GM18507 (cell line): Measurements from ENCODE around the gene KCP.

ENCODE experiments used
- DNase-seq: peaks from one replicate; pipeline ENCODE4 v3.0.0; 2011; ENCODE audit warnings: low read depth; ENCODE audit not compliant: insufficient read length; ENCODE audit errors: extremely low spot score
- FAIRE-seq: peaks from 2 replicates; lab custom pipeline; 2011; peaks lifted over from hg19 to GRCh38; lab: Jason Lieb, UNC

KCP gene

GRCh38 chr7:128833946-128834325 lies 76.6 kb downstream of the KCP start:
- no peak for FAIRE-seq
- no peak for DNase-seq

DNA sequence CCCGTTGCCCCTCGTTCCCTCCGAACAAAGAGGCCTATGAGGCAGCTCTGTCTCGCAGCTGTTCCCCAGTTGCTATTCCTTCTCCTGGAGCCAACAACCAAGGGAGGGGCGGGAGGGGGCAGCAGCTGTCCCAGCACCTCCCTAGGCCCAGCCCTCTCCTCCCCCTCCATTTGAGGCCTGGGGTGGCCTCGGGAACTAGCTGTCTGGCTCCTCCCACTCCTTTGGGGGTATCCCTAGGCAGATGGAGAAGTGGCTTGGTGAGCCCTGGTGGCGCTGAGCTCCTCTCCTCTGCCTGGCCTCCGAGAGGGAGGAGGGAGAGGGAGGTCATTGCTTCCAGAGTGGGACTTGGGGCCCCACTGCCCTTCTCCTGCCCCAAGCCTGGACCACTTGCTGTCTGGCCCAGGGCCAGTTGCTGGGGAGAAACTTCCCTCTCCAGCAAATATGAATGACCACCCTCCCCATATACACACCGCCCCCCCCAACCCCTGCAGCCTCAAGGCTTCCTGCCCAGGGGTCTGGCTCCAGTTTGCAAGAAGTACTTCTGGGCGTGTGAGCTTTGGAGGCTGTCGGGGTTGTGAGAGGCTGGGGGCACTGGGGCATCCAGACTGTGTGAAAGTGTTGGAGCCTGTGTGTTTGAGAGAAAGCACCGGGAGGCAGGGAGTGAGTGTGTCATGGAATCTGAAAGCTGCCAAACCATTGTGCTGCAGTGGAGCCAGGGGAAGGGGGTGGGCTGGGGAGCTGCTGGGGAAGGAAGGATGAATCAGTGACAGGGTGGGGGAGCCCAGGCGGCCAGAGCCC lies 77.2 kb downstream of the KCP start:
- no peak for DNase-seq
- FAIRE-seq, result no peak

DNA sequence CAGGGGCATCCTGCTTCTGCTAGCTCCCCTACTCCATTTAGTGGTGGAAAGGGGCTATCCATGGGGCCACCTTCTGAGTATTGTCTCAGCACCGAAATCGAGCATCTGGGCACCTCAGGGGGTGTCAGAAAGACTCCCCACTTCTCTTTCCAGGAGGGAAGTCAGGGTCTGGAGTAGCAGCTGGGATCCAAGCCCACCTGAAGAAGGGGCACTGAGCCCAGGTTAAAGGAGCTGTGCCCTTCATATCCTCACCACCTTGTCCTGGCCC lies 77.7 kb downstream of the KCP start:
- no peak for FAIRE-seq
- no peak for DNase-seq

DNA sequence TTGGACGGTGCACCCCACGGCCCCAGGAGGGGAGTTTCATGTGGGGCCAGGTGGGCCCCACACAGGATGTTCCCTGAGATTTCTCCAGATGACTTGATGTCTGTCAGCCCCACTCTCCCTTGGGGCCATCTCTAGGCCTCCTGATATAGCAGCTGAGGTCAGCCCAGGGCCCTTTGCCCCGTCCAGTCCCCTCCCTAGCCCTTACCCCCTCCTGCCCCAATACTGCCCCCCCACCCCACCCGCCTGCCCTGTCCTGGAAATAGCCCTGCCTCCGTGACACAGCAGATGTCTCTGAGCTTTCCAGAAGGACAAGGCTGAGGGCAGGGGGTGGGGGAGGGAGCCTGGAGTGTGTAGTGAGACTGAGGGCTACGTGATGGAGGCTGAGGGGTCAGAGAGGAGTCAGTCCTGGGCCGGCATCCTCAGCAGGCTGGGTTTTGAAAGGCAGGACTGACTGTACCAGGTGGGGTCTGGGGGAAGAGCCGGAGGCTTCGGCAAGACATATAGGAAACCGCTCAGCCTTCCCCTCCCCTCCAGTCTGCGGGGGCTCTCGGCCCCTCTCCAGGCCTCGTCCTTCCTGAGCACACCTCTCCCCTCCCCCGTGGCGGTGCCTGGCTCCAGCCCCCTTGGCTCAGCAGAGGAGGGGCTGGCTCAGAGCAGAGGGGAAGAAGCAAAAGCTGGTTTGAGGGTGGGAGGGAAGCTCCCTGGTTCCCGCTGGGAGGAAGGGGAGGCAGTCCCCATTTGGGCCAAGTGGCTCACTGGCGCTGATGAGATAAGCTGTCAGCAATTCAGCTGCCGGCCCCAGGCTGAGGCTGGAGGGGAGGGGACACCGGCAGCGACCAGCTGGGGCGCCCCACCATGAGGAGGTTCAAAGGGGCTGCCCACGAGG lies 78.3 kb downstream of the KCP start:
- DNase-seq, result no peak
- no peak for FAIRE-seq

- FAIRE-seq, result no peak
- DNase-seq, result no peak
These were observed 79.1 kb downstream of the KCP start for GRCh38 chr7:128831178-128831993.

DNA sequence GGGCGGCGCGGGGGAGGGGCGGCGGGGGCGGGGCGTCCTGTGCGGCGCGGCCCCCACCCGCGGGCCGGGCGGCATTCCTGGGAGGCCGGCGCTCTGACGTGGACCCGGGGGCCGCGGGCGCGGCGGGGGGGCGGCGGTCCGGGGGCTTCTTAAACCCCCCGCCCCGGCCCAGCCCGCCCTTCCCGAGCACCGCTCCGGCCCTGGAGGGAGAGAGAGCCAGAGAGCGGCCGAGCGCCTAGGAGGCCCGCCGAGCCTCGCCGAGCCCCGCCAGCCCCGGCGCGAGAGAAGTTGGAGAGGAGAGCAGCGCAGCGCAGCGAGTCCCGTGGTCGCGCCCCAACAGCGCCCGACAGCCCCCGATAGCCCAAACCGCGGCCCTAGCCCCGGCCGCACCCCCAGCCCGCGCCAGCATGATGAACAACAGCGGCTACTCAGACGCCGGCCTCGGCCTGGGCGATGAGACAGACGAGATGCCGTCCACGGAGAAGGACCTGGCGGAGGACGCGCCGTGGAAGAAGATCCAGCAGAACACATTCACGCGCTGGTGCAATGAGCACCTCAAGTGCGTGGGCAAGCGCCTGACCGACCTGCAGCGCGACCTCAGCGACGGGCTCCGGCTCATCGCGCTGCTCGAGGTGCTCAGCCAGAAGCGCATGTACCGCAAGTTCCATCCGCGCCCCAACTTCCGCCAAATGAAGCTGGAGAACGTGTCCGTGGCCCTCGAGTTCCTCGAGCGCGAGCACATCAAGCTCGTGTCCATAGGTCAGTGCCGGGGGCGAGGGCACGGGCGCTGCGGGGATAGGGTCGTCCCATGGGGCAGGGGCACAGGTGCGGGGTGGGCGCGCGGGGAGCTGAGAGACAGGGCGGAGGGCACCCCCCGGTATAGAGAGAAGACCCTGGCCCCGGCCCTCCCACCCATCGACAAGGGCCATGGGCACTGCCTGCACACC lies 80.0 kb downstream of the KCP start, which contains the start of gene FLNC:
FLNC (plus strand) TSS at position 176 of the 947 bp plus-strand sequence; CDS start at position 408, 232 bp downstream.
- no peak for DNase-seq
- no peak for FAIRE-seq

- no peak for DNase-seq
- no peak for FAIRE-seq
These were observed 80.9 kb downstream of the KCP start for GRCh38 chr7:128829391-128830166.

DNA sequence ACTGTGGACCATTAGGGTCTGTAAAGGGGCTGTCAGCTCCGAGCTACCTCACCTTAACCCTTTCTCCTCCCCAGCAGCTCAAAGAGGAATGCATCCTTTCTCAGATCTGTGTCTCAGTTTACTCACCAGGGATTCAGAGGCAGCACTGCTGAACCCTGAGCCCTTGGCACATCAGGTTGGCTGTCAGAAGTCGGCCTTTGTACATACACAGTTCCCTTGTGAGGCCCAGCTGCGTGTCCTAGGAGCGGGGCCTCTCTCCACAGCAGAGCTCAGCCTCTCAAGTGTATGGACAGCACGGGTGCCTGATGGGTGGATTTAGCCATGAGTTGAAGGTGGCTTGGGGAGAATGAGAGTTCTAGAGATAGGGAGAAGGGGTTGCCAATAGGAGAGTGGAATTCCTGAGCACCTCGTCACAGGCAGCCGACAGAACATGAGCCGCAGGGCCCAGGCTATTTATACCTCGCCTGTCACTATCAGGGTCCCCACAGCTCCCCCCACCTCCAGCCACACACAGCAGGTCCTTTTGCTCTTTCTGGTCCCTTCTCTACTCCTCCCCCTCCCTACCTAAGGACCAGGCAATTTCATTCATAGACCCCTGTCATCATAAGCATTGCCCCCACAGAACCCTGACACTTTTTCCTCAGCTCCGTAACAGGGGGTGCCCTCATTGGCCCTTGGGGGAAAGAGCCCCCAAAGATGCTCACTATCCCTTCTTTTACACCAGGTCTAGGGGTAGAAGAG lies 82.4 kb downstream of the KCP start:
- DNase-seq (no peak), FAIRE-seq (no peak)

GRCh38 chr7:128827248-128827958 lies 83.1 kb downstream of the KCP start:
- no peak for FAIRE-seq
- DNase-seq, result no peak

GRCh38 chr7:128826916-128827247 lies 83.6 kb downstream of the KCP start:
- DNase-seq, result no peak
- FAIRE-seq, result no peak
